IPS DF 4.7 (cell line): ENCODE results near the gene YWHAQ.
"Not testable (repeated sequence)": the region's sequence is repeated elsewhere in the genome, so short reads cannot be mapped to it uniquely, and the experiment has no call there.

Source experiments
- DNase-seq: peaks from one replicate; pipeline ENCODE4 v3.0.0-alpha.2; 2013; ENCODE audit warnings: low spot score; ENCODE audit errors: extremely low read depth

Gene YWHAQ

DNA sequence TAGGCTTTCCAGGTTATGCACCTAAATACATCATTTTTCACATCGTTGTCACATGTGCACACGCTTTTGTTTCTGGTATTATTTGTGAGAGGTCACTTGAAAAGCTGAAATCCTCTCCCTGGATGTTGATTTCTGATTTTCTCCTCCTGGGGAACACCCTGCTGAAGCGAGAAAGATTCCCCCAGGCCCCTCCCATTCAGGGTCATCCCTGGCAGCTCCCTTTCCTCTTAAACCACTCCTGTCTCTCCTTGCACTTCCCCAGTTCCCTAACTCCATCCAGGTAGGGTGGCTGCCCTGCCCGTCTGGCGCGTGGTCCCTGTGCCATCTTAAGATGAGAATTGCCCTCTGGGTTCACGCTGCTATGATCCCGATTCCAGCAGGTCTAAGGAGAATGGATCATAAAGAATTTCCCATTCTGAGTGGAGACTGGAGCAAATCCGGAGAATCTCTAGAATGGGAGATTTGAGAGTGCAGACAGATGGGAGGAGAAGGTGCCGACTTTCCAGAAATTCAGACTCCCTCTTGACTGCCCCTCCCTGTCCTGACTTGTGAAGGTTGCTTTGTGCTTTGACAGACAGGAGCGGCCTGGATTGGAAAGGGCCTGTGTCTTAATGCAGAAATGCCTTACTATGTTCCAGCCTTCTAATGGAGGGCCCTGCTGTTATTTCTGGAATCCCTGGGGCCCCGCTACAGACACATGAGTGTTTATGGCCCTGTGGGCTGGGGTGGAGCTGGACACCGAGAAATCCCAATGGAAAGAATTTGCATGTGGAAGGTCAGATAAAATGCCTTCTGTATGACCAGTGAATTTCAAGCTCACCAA lies 1.3 kb upstream of the YWHAQ start:
- no peak for DNase-seq

DNA sequence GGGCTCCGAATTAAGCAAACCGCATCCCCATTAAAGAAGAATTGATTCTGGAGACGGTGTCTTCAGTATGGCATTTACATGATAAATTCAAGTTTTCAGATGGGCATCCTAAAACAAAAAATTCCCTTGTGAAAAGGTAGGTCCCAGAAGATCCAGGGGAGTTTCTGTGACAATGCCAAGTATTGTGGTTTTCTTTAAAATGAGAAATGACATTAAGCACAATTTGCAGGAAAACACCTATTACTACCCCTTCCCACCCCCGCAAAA lies 689 bp upstream of the YWHAQ start:
- no peak for DNase-seq

DNA sequence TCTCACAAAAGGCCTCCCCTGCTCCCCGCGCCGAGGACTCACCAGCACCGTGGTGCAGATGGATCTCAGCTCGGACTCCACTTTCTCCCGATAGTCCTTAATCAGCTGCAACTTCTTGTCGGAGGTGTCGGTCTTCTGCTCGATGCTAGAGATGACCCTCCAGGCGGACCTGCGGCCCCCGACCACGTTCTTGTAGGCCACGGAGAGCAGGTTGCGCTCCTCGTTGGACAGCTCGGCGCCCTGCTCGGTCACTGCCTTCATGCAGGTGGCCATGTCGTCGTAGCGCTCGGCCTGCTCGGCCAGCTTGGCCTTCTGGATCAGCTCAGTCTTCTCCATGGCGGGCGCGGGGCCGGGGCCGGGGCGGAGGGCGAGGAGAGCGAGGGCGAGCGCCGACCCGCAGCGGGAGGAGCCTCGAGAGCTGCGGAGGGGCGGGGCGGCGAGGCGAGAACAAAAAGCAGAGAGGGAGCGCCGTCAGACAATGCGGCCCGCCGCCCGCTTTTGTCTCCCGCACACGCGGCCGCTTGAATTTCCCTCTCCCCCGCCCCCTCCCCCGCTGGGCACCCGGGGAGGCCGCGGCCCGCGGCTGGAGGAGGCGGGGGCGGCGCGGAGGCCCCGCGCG lies 571 bp downstream of the YWHAQ start:
- DNase-seq: no peak

DNA sequence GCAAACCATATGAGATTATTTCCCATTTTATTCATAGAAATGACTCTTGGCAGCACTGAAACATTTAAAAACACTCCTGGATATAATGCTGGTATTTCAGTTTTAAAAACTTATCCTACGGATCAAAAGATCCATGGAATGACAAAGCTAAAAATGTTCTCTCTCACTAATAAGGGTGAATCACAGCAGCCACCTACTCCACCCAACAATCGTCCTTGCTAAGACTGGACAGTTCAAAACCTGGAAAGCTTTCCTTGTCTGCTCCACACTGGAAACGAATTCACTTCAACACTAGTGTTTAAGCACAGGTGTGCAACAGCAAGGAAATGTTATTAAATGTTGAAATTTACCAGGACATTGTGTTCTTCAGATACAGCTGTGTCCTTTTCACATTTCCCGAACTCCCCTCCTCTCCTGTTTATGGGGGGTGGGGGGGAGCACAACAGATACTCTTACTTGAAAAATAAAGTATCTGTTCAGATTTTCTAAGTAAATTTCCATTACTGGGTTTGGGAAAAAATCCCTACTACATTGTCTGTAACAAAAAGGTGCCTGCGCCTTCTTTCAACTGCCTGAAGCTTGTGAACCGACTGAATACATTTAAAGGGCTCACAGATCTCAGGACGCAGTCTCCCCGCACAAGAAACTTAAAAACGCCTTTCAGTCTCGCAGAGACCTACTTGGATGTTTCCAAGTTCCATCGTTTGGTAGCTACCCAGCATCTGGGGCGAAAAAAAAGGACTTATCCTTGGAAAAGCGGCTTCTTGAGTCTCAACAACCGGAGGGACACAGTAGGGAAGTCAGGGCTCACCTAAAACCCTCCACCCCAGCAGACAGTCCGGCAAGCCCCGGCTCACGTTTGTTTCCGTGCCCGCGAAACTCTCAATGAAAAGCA lies 1.3 kb downstream of the YWHAQ start:
- no peak for DNase-seq

DNA sequence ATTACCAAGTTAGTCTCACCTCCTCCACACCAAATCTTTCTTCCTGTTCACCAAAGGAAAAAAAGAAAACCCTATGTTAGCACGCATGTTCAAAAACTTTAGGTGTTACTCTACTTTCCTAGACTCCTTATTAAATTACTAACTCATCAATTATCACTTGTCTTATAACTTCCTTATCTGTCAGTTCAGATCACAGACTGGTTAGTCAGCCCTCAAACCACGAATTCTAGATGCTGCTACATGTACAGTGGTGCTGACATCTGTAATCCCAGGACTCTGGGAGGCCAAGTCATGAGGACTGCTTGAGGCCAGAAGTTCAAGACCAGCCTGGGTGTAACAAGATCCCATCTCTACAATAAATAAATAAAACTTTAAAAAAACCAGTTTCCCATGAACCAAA lies 3.5 kb downstream of the YWHAQ start:
- no peak for DNase-seq

DNA sequence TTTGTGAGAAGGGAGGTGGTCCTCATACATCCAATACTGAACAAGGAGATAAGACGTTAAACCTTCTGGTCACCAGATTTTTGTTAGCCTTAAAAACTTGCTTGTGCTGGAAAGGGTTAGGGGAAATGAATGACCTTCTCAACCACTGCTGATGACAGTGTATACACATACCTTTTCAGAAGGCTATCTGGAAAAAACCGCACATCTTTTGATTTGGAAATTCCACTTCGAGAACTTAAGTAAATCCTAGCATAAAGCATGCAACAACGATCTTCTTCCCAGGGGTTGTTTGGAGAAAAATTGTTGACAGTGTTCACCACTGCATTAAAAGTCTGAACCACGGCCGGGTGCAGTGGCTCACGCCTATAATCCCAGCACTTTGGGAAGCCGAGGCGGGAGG lies 7.6 kb downstream of the YWHAQ start:
- no peak for DNase-seq

DNA sequence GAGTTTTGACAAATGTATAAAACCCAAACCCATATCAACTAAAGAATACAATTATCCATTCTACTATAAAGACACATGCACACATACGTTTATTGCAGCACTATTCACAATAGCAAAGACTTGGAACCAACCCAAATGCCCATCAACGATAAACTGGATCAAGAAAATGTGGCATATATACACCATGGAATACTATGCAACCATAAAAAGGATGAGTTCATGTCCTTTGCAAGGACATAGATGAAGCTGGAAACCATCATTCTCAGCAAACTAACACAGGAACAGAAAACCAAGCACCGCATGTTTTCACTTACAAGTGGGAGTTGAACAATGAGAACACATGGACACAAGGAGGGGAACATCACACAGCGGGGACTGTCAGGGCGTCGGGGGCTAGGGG lies 9.1 kb downstream of the YWHAQ start:
- DNase-seq: not testable (repeated sequence)

DNA sequence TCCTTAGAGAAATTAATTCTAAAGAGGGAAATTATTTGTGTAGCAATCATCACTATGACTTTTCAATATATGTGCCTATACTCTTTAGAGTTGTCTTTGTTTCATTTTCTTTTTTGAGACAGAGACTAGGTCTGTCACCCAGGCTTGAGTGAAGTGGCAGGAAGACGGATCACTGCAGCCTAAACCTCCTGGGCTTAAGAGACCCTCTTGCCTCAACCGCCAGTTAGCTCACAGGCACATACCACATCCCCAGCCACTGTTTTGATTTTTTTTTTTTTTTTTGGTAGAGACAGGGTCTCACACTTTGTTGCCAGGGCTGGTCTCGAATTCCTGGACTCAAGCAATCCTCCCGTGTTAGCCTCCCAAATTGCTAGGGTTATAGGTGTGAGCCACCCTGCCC lies 12.4 kb downstream of the YWHAQ start:
- no peak for DNase-seq

DNA sequence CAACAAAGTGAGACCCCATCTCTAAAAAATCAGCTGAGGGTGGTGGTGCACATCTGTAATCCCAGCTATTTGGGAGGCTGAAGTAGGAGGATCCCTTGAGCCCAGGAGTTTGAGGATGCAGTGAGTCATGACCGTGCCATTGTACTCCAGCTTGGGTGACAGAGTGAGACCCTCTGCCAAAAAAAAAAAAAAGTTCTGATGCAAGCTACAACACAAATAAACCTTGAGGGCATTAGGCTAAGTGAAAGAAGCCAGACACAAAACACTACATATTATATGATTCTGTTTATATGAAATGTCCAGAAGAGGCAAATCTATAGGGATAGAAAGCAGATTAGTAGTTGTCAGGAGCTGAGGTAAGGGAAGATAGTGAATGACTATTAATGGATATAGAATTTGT lies 13.0 kb downstream of the YWHAQ start:
- DNase-seq: no peak

DNA sequence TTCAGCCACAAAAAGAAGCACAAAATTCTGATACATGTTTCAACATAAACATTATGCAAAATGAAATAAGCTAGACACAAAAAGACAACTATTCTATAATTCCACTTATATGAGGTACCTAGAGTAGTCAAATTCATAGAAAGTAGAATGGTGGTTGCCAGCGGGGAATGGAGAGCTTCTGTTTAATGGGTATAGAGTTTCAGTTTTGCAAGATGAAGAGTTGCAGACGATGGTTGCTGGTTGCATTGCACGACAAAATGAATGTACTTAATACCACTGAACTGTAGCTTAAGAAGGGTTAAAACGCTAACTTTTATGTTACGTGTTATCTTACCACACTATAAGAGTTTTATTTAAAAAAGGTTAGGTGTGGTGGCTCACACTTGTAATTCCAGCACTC lies 13.5 kb downstream of the YWHAQ start:
- no peak for DNase-seq

DNA sequence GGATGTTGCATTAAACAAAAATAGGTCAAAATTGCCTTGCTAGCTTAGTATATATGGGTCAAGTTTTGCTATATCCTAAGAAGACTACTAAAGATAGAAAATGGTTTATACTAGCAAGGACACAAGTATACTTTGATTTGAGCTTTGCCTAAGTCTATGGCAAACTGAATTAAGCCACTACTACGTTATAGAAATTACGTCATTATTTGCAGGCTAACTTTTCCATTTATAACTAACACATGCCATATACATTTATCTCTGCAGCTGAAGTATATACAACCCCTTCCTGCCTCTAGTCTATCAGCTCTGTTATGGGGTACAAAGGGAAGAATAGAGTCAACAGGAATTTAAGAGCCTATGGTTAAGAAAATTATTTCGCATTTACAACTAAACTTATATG lies 16.2 kb downstream of the YWHAQ start:
- no peak for DNase-seq

DNA sequence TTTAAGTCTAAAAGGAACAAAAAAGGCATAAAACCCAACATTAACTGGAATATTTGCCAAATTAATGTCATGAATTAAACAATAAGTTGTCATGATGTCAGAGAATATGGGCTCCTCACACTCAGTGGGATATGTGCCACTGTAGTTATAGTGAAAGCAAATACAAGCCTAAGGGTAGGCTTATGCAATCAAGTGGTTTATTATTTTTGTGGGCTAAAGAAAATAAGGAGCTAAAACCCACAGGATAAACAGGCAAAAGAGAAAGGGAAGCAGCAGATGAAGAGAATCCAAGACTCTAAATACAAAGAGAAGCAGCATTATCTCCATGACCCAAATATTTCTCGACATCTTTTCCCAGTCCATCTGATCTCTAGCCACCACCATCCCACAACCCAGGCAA lies 17.5 kb downstream of the YWHAQ start:
- no peak for DNase-seq

DNA sequence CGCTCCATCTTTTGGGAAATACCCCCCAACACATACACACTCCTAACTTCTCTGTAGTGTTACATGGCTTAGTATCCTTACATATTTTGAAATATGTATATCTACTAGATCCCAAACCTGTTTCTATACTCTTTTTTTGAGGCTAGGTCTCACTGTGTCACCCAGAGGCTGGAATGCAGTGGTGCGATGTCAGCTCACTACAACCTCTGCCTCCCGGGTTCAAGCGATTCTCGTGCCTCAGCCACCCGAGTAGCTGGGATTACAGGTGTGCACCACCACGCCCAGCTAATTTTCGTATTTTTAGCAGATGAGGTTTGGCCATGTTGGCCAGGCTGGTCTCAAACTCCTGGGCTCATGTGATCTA lies 19.3 kb downstream of the YWHAQ start:
- DNase-seq: not testable (repeated sequence)

DNA sequence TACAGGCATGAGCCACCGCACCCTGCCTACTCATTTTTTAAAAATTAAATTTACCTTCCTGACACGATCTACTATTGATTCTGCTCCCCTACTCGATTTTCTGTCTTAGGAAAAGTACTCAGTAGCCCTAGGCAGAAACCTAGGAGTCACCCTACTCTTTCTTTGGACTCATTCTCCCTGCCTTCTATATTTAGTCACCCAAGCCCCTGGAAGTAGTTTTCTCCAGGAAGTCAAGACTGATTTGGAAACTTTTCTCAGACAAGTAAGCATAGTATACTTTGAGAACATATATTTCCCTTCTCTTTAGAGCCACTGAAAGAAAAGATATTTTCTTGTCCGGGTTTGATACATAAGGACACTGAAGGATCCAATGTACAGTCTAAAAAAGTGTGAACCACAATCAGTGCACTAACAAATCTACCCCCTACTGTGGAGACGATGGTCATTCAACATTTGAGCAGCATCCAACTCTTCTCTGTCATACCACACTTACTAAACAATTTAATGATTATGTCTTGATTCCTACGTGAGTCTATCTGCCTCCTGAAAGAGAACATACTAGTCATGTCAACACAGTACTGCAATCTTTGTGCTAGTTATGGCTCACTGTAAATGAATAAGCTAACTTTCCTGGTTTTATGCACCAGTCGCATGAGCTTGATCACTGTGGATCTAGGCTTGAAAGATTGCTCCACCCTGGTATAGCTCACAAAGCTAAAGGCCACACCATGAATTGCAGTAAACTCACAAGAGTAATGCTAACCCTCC lies 19.8 kb downstream of the YWHAQ start:
- no peak for DNase-seq

DNA sequence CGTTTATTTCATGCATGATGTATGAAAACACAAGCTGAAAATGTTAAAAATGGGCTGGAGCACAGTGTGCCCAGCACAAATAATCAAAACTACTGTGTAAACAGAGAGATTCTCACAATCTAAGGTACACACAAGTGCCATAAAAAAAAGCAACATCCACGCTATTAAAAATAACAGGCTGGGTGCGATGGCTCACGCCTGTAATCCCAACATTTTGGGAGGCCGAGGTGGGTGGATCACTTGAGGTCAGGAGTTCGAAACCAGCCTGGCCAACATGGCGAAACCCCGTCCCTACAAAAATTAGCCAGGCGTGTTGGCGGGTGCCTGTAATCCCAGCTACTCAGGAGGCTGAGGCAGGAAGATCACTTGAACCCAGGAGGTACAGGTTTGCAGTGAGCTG lies 22.3 kb downstream of the YWHAQ start:
- DNase-seq: not testable (repeated sequence)

DNA sequence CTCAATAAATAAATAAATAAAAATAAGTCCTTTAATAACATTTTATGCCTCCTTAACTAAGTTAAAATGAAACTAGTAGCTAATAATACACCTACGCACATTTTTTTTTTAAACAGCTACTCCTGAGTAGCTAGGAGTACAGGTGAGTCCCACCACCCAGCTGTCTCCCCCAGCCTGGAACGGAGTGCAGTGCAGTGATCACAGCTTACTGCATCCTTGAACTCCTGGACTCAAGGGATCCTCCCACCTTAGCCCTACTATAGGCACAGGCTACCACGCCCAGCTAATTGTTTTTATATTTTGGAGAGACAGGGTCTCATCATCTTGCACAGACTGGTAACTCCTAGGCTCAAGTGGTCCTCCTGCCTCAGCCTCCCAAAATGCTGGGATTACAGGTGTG lies 28.4 kb downstream of the YWHAQ start:
- DNase-seq: no peak

DNA sequence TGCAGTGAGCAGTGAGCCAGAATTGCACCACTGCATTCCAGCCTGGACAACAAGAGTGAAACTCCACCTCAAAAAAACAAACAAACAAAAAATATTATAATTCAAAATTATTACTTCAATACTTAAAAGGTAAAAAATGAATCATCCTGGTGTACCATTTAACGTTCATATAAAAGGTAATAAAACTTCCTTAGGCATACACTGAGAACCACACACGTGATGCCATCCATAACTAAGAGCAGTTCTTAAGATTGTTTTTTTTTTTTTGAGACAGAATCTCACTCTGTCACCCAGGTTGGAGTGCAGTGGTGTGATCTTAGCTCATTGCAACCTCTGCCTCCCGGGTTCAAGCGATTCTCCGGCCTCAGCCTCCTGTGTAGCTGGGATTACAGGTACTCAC lies 29.4 kb downstream of the YWHAQ start:
- no peak for DNase-seq

DNA sequence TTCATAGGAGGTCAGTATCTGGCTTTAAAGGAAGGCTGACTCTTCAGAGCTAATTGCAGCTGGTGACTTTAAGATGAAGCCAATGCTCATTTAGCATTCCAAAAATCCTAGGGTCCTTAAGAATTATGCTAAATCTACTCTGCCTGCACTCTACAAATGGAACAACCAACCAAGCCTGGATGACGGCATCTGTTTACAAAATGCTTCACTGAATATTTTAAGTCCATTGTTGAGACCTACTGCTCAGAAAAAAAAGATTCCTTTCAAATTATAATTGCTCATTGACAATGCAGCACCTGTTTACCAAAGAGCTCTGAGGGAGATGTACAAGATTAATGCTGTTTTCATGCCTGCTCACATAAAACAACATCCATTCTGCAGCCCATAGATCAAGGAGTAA lies 31.4 kb downstream of the YWHAQ start:
- DNase-seq: no peak

DNA sequence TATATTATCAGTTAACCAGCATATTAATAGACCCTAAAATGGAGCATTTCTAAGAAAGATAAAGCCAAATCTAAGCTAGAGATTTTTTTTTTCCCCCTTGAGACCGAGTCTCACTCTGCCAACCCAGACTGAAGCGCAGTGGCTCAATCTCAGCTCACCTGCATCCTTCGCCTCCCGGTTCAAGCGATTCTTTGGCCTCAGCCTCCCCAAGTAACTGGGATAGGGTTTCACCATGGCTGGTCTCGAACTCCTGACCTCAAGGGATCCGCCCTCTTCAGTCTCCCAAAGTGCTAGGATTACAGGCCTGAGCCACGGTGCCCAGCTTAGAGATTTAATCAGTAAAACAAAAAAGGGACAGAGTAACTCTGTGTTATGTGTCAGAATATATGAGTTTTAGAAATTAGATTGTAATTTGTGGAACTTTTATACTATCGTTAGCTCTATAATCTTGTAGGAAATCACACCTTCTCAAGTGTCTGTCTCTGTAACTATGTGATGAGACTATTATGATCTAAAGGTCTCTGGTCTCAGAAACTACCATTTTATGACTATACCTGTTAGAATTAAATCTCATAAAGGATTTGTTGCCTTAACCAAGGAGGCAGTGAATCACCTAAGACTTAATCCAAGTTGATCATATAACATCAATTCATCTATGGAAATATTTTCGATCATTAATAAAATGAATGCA lies 34.0 kb downstream of the YWHAQ start:
- no peak for DNase-seq

DNA sequence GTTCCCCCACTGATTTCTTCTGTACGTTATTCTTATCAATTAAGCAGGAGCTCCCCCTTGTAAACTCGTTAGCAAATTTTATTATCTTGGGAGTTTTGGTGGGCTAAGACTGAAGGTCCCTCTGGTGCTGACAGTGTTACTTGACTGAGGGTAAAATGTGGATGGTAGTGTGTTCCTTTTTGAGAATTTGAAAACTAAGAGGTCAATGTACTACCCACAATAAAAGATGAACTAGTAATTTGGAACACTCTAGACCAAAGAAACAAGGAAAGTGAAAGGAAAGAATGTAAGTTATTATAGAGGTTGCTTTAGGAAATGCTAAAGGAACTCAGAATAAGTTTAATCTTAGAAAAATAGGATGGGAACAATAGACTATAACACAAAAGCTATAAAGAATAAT lies 35.1 kb downstream of the YWHAQ start:
- no peak for DNase-seq

DNA sequence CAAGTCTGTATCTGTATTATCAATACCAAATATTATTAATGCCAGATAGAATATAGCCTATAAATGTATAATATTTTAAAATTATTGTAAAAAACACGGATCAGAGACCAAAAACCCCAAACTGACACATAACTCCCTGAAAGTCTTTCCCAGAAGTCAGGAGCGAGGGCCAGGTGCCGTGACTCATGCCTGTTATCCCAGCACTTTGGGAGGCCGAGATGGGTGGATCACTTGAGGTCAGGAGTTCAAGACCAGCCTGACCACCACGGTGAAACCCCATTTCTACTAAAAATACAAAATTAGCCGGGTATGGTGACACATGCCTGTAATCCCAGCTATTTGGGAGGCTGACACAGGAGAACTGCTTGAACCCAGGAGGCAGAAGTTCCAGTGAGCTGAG lies 35.5 kb downstream of the YWHAQ start:
- not testable (repeated sequence) for DNase-seq
